H1 (cell line): ENCODE data around the gene CDC42EP2. TPM values are rescaled to one million over a fixed set of nuclear protein-coding genes. Genes with fewer than 3 reads are reported as not detected.

Experiments
- CTCF ChIA-PET: fragments of 300-600 bp; sonication (Branson Sonifier 250); formaldehyde crosslinking; loops from one replicate; lab custom pipeline; 2021; ENCODE audit not compliant: partially characterized antibody; lab: Charles Lee
- POLR2A ChIA-PET: fragments of 300-600 bp; sonication (Branson Sonifier 250); formaldehyde crosslinking; loops from one replicate; lab custom pipeline; 2021; ENCODE audit warnings: inconsistent platforms; ENCODE audit not compliant: partially characterized antibody; lab: Charles Lee
- DNase-seq, 2 experiments: peaks; one replicate each; pipeline versions ENCODE4 v3.0.0 to v3.0.0-alpha.2; 2010 to 2022; ENCODE audit warnings: low spot score in 2 of 2, low read depth in 1 of 2, mixed read lengths in 1 of 2
- FAIRE-seq: peaks from 2 replicates; lab custom pipeline; 2011; peaks lifted over from hg19 to GRCh38; lab: Jason Lieb, UNC
- H2AFZ ChIP-seq: 2 replicates; pipeline ENCODE4 v1.8.1; 2012; ENCODE audit warnings: low read length, inconsistent platforms
- H2AK5ac ChIP-seq: 2 replicates; pipeline ENCODE4 v1.6.1; 2013; ENCODE audit warnings: low read depth, low read length
- H2BK120ac ChIP-seq: replicated peaks from 2 replicates; pipeline ENCODE3; 2013; ENCODE audit warnings: low read depth, low read length, inconsistent platforms
- H2BK12ac ChIP-seq: 2 replicates; pipeline ENCODE4 v1.6.1; 2013; ENCODE audit warnings: low read depth, low read length
- H2BK15ac ChIP-seq: 2 replicates; pipeline ENCODE4 v1.6.1; 2013; ENCODE audit warnings: low read length
- H2BK20ac ChIP-seq: 2 replicates; pipeline ENCODE4 v1.6.1; 2013; ENCODE audit warnings: low read length
- H2BK5ac ChIP-seq: 2 replicates; pipeline ENCODE4 v1.6.1; 2013; ENCODE audit warnings: low read depth, low read length
- H3K14ac ChIP-seq: 2 replicates; pipeline ENCODE4 v1.6.1; 2013; ENCODE audit warnings: inconsistent platforms; ENCODE audit not compliant: insufficient read length
- H3K18ac ChIP-seq: 2 replicates; pipeline ENCODE4 v1.6.1; 2013; ENCODE audit warnings: low read length; ENCODE audit errors: extremely low read depth
- H3K23ac ChIP-seq: 2 replicates; pipeline ENCODE4 v1.6.1; 2013; ENCODE audit warnings: inconsistent platforms; ENCODE audit not compliant: insufficient read length
- H3K23me2 ChIP-seq: 2 replicates; pipeline ENCODE4 v1.6.1; 2013; ENCODE audit warnings: low read depth, low read length
- H3K27ac ChIP-seq: 2 replicates; pipeline ENCODE4 v1.6.1; 2011; ENCODE audit warnings: low read depth, low read length, inconsistent platforms
- H3K27me3 ChIP-seq, 4 experiments: replicated peaks in 1 of 4; 1 replicate in 1 of 4; 2 replicates in 3 of 4; pipeline versions ENCODE4 v1.6.1 to v1.8.1; 2011 to 2013; ENCODE audit warnings: low read length in 3 of 4, mild to moderate bottlenecking in 3 of 4, inconsistent platforms in 2 of 4, mixed read lengths in 2 of 4, moderate library complexity in 1 of 4; ENCODE audit not compliant: control insufficient read depth in 3 of 4, insufficient read depth in 3 of 4; ENCODE audit errors: extremely low read depth in 1 of 4
- H3K36me3 ChIP-seq, 4 experiments: 2 replicates each; pipeline versions ENCODE4 v1.6.1 to v1.8.1; 2011 to 2013; ENCODE audit warnings: mild to moderate bottlenecking in 4 of 4, low read length in 3 of 4, moderate library complexity in 2 of 4, control low read depth in 1 of 4, inconsistent platforms in 1 of 4; ENCODE audit not compliant: insufficient read depth in 4 of 4, control insufficient read depth in 2 of 4
- H3K4ac ChIP-seq: replicated peaks from 2 replicates; pipeline ENCODE3; 2013; ENCODE audit warnings: low read length, low read depth, mixed read lengths, inconsistent platforms; ENCODE audit not compliant: insufficient read length
- H3K4me1 ChIP-seq, 4 experiments: replicated peaks in 1 of 4; 1 replicate in 1 of 4; 2 replicates in 3 of 4; pipeline versions ENCODE4 v1.6.1 to v1.8.1; 2011 to 2013; ENCODE audit warnings: low read length in 3 of 4, inconsistent platforms in 2 of 4, mixed read lengths in 1 of 4; ENCODE audit not compliant: insufficient read depth in 4 of 4, control insufficient read depth in 3 of 4
- H3K4me2 ChIP-seq, 2 experiments: 2 replicates each; pipeline versions ENCODE4 v1.6.1 to v1.8.1; 2011 to 2013; ENCODE audit warnings: low read depth in 2 of 2, low read length in 2 of 2, control low read depth in 1 of 2, inconsistent platforms in 1 of 2, mild to moderate bottlenecking in 1 of 2; ENCODE audit not compliant: insufficient read depth in 1 of 2
- H3K4me3 ChIP-seq, 4 experiments: fragments of 200-600, 300-600 bp in 1 of 4; sonication (generic), shearing (Covaris generic), sonication (Bioruptor Twin) in 1 of 4; 2 replicates each; pipeline versions ENCODE4 v1.5.1 to v1.8.1; 2011 to 2016; ENCODE audit warnings: low read length in 4 of 4, low read depth in 3 of 4, control low read depth in 2 of 4, inconsistent platforms in 2 of 4, mild to moderate bottlenecking in 2 of 4, mixed read lengths in 1 of 4, moderate library complexity in 1 of 4; ENCODE audit not compliant: insufficient read depth in 2 of 4; ENCODE audit errors: extremely low read depth in 1 of 4
- H3K56ac ChIP-seq: replicated peaks from 2 replicates; pipeline ENCODE3; 2013; ENCODE audit warnings: low read depth, mild to moderate bottlenecking, mixed read lengths, low read length, inconsistent platforms; ENCODE audit not compliant: insufficient read length
- H3K79me1 ChIP-seq: 2 replicates; pipeline ENCODE4 v1.6.1; 2013; ENCODE audit warnings: low read depth, low read length, control low read depth
- H3K79me2 ChIP-seq, 2 experiments: 2 replicates each; pipeline versions ENCODE4 v1.6.1 to v1.8.1; 2012 to 2013; ENCODE audit warnings: low read length in 2 of 2, mild to moderate bottlenecking in 2 of 2, inconsistent platforms in 1 of 2; ENCODE audit not compliant: insufficient read depth in 2 of 2, control insufficient read depth in 1 of 2
- H3K9ac ChIP-seq, 4 experiments: replicated peaks in 1 of 4; 1 replicate in 1 of 4; 2 replicates in 3 of 4; pipeline versions ENCODE4 v1.6.1 to v1.8.1; 2011 to 2013; ENCODE audit warnings: low read depth in 3 of 4, low read length in 3 of 4, control low read depth in 2 of 4, mild to moderate bottlenecking in 2 of 4, moderate library complexity in 2 of 4, inconsistent platforms in 1 of 4; ENCODE audit errors: extremely low read depth in 1 of 4
- H3K9me3 ChIP-seq, 2 experiments: 2 replicates each; pipeline versions ENCODE4 v1.6.1 to v1.8.1; 2012 to 2013; ENCODE audit warnings: mild to moderate bottlenecking in 2 of 2, moderate library complexity in 2 of 2, control low read depth in 1 of 2, inconsistent platforms in 1 of 2, low read depth in 1 of 2, low read length in 1 of 2, mixed read lengths in 1 of 2; ENCODE audit not compliant: insufficient read depth in 2 of 2
- H4K20me1 ChIP-seq, 2 experiments: replicated peaks in 1 of 2; 2 replicates each; pipeline versions ENCODE3 to v1.8.1; 2011 to 2013; ENCODE audit warnings: inconsistent platforms in 2 of 2, low read length in 2 of 2, mild to moderate bottlenecking in 1 of 2; ENCODE audit not compliant: insufficient read depth in 2 of 2, control insufficient read depth in 1 of 2
- H4K5ac ChIP-seq: 2 replicates; pipeline ENCODE4 v1.6.1; 2013; ENCODE audit warnings: low read length, low read depth, mixed read lengths, inconsistent platforms; ENCODE audit not compliant: insufficient read length
- H4K8ac ChIP-seq: 2 replicates; pipeline ENCODE4 v1.8.0; 2013; ENCODE audit warnings: mild to moderate bottlenecking, moderate library complexity, low read length, inconsistent platforms; ENCODE audit not compliant: insufficient read depth; ENCODE audit errors: extremely low read depth
- H4K91ac ChIP-seq: replicated peaks from 2 replicates; pipeline ENCODE3; 2013; ENCODE audit warnings: low read length, mixed read lengths, inconsistent platforms; ENCODE audit not compliant: insufficient read length
- BRCA1 ChIP-seq: IDR thresholded peaks from 2 replicates; pipeline ENCODE4 v1.6.1; 2012; ENCODE audit warnings: low read depth, low read length, improper control_type of control experiment
- JUN ChIP-seq: IDR thresholded peaks from 2 replicates; pipeline ENCODE4 v1.6.1; 2011; ENCODE audit warnings: low read depth, mild to moderate bottlenecking, improper control_type of control experiment, low read length
- KDM1A ChIP-seq: fragments of 200-600, 300-600 bp; sonication (generic); IDR thresholded peaks from 2 replicates; pipeline ENCODE4 v1.7.1; 2016; ENCODE audit warnings: mild to moderate bottlenecking, low read length, borderline replicate concordance
- RNF2 ChIP-seq: fragments of 200-900, 300-1000 bp; sonication (generic); IDR thresholded peaks from 2 replicates; pipeline ENCODE4 v1.7.1; 2016; ENCODE audit warnings: borderline replicate concordance, low read depth, mild to moderate bottlenecking, antibody characterized with exemption, low read length; ENCODE audit not compliant: poor library complexity, severe bottlenecking; ENCODE audit errors: missing control alignments
- SP2 ChIP-seq: IDR thresholded peaks from 2 replicates; pipeline ENCODE4 v1.6.1; 2012; ENCODE audit warnings: mild to moderate bottlenecking, low read length, inconsistent platforms
- SP4 ChIP-seq: IDR thresholded peaks from 2 replicates; pipeline ENCODE4 v1.6.1; 2012; ENCODE audit warnings: low read length, inconsistent platforms
- SRF ChIP-seq: IDR thresholded peaks from 2 replicates; pipeline ENCODE4 v1.6.1; 2011; ENCODE audit warnings: mild to moderate bottlenecking, low read depth, low read length, moderate library complexity
- TAF7 ChIP-seq: optimal IDR thresholded peaks from 2 replicates; pipeline ENCODE3; 2011; ENCODE audit warnings: low read depth, mild to moderate bottlenecking, inconsistent platforms, low read length, moderate library complexity, borderline replicate concordance
- YY1 ChIP-seq: IDR thresholded peaks from 2 replicates; pipeline ENCODE4 v1.6.1; 2011; ENCODE audit warnings: low read depth, mild to moderate bottlenecking, low read length
- WGBS, 2 experiments: shearing (Covaris generic) in 1 of 2; methylation state at CpG; one replicate each; pipeline versions ENCODE4 v1.1.6 to v1.1.7; 2013 to 2015; ENCODE audit warnings: low lambda C conversion rate in 2 of 2, mixed read lengths in 2 of 2, inconsistent platforms in 1 of 2, low coverage in 1 of 2, missing lambda C conversion rate in 1 of 2; ENCODE audit not compliant: insufficient replicate concordance in 2 of 2, insufficient coverage in 1 of 2, insufficient read length in 1 of 2; ENCODE audit errors: extremely low coverage in 1 of 2, missing lambda C conversion rate in 1 of 2; 5-methylcytosine and 5-hydroxymethylcytosine counted together
- polyA plus RNA-seq, 7 experiments: library from polyadenylated mRNA; depleted of rRNA in 3 of 7; stranded (reverse) in 5 of 7; unstranded in 2 of 7; fragments of >200 nt in 5 of 7; fragments of 200-250 nt in 2 of 7; gene quantifications; 1 replicate in 5 of 7; 2 replicates in 1 of 7; 4 replicates in 1 of 7; pipeline versions ENCODE4 v1.2.1 to v1.2.3, GENCODE V29; 2011 to 2013; ENCODE audit warnings: missing spikeins in 2 of 7, mixed read lengths in 2 of 7
- total RNA-seq: library from RNA; stranded (reverse); fragmentation: NEBNext Ultra II Directional; extraction: Animal tissue kit (Norgen Biotek cat#: 25700); gene quantifications from 2 replicates; pipeline ENCODE4 v1.2.1, GENCODE V29; 2021

CDC42EP2 gene
- total and polyA plus RNA-seq, 2 of the 8 experiments (the other 6 are each of a cell fraction or from before 2014, with no cell fraction given) = 11.8 to 13.3 TPM

DNA sequence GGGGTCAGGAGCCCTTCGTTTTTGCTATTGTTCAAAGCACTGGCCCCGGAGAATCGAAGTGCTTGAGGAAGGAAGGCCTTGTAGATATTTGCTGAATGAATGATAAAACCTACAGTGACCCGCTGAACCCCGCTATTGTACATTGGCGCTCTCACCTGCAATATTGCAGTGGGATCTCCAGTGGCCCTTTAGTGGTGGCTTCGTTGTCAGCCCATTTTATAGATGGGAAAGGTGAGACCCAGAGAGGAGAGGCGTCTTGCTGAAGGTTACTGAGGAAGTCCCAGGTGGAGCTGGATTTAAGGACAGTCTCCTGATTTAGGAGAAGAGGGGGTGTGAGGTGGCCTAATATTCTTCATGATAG is 1.2 kb downstream of the CDC42EP2 start:
- no peak for FAIRE-seq
- Histone ChIP-seq H3K4ac (no peak overlapping the region), H3K9me3 (no peaks in the 10 kb centered on the region), H3K23ac (no peak overlapping the region), H4K20me1 (peaks cover 4 to 17% of the 10 kb centered on the region in 2 experiments), H3K23me2 (peaks cover 7% of the 10 kb centered on the region; the same call in 1 of the 2 replicates), H4K5ac (no peak overlapping the region), H3K14ac (no peak overlapping the region), H4K91ac (peak overlapping the region; percentile 18), H3K18ac (peak overlapping the region; percentile 48), H2BK12ac (0 out of 2 replicates have a peak overlapping the region, but pooled peaks have one; percentile 86), H4K8ac (no peak overlapping the region), H2BK5ac (peak overlapping the region; percentile 85; the same call in 1 of the 2 replicates), H3K36me3 (peaks cover 0 to 2% (median 0%) of the 10 kb centered on the region in 4 experiments; a peak in 3 of 8 replicates), H2BK15ac (peak overlapping the region; percentile 72; the same call in 1 of the 2 replicates), H3K79me2 (peaks cover 0 to 16% of the 10 kb centered on the region in 2 experiments; a peak in 2 of 4 replicates), H2AK5ac (0 out of 2 replicates have a peak overlapping the region, but pooled peaks have one; percentile 2), H3K56ac (no peak overlapping the region), H3K79me1 (peaks cover 7% of the 10 kb centered on the region; the same call in 1 of the 2 replicates), H2BK120ac (no peak overlapping the region), H3K4me2 (peak overlapping the region; percentile 78 to 79), H3K27ac (no peak overlapping the region), H2AFZ (no peak overlapping the region), H2BK20ac (peak overlapping the region; percentile 72; the same call in 1 of the 2 replicates), H3K27me3 (peaks cover 0 to 15% (median 10%) of the 10 kb centered on the region in 4 experiments; a peak in 5 of 7 replicates), H3K4me3 (peak overlapping the region in 3 of 4 experiments; percentile 66 to 84 (median 69); a peak in 7 of 8 replicates), H3K9ac (no peak overlapping the region), H3K4me1 (peaks cover 0 to 13% (median 11%) of the 10 kb centered on the region in 4 experiments; a peak in 6 of 7 replicates)
- DNase-seq = no peak
- CTCF ChIA-PET = interaction anchor here (0.7 to 52.8 kb wide), 26 partner anchors 10 to 289 kb away, joined by 3 to 1179 read pairs (median 5); partner anchors contain the start of gene DPF2
- TF ChIP-seq YY1 = no peak
- TF ChIP-seq RNF2 = no peak
- no peak for TF ChIP-seq TAF7
- TF ChIP-seq BRCA1 = no peak
- peak; percentile 93 for TF ChIP-seq KDM1A
- TF ChIP-seq SP2 = no peak
- TF ChIP-seq SRF = no peak
- 0 out of 2 replicates have a peak, but pooled peaks have one; percentile 6 for TF ChIP-seq SP4
- TF ChIP-seq JUN = no peak
- WGBS, 2 experiments = 35% methylated on average over 8 of the region's 8 CpGs; no CpG with 5 or more reads in 1 of the 2 experiments
- POLR2A ChIA-PET = interaction anchor here (0.6 to 14.1 kb wide), 19 partner anchors 13 to 193 kb away, joined by 3 to 208 read pairs (median 4); partner anchors contain the start of genes CAPN1, DPF2, POLA2 and TIGD3
